NCI-H1436 treated with DMSO at 0.1 percent for 48 hours (cell line): ENCODE results near the gene RPP14.
"Not testable (repeated sequence)": the region's sequence is repeated elsewhere in the genome, so short reads cannot be mapped to it uniquely, and the experiment has no call there.

ENCODE experiments used
- DNase-seq: peaks from one replicate; lab custom pipeline; 2025; lab: John Stamatoyannopoulos, UW

RPP14 gene

GRCh38 chr3:58332575-58333188 is 26.6 kb downstream of the RPP14 start, which contains the start of gene PXK:
Gene PXK (plus strand): TSS chr3:58332892. CDS start chr3:58332989, 97 bp downstream.
- DNase-seq: no peak

DNA sequence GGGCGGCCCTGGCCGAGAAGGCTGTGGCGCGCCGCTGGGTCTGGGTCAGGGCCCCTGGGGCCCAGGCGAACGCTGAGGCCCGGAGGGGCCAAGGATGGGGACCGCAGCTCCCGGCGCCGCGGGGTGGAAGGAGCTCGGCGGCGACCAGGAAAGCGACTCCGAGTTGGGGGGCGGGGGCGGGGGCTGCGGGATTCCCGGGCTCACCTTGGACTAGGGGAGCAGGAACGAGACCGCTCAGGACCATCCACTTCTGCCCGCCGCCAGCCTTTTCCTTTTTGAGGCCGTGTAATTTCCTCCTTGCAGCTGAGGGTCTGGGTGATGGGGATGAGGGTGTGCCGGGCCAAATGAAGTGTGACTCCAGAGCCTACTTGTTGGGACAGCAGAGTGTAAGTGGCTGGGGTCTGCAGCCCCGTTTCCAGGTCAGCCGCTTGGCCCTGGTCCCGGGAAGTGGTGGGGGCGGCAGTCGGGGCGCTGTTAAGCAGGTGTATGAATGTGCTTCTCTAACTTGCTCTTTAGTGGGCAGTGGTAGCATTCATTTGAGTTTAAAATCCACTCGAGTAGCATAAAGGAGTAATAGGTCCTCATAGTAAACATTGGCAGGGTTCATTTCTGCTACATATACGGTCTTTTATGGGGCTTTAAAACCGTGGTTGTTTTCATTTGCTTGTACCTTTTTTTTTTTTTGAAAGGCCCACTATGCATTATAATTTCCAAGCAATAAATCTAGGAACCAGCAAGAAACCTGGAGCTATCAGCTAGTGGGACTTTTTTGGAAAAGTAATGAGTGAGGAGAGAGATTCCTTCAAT is 27.4 kb downstream of the RPP14 start:
- no peak for DNase-seq

GRCh38 chr3:58334013-58334321 is 27.9 kb downstream of the RPP14 start:
- DNase-seq: no peak

DNA sequence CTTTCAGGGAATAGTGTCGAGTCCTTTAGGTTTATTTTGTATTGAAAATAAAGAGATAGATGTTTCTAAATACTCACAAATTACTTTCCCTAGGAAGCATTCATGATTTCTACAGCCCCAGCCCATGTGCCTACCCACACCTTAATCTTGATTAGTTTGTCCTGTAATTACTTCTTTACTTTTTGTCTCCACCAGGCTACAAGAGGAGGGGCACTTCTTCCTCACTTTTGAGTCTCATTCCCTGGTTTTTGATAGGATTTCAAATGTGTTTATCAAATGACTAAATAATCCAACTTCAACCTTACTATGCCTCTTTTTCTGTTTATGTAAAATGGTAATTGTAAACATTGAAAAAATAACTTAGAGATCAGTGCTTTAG is 28.4 kb downstream of the RPP14 start:
- no peak for DNase-seq

DNA sequence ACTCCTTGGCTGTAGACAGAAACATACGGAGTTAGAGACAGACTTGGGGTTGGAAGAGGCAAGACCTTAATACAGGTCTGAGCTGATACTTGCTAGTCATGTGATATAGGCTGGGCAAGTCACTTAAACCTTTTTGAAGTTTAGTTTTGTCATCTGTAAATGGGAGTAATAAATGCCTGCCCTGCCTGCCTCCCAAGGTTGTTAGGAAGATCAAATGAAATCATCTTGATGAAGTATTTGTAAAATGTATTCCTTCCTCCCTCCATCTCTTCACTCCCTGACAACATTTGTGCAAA is 29.6 kb downstream of the RPP14 start:
- DNase-seq: no peak

DNA sequence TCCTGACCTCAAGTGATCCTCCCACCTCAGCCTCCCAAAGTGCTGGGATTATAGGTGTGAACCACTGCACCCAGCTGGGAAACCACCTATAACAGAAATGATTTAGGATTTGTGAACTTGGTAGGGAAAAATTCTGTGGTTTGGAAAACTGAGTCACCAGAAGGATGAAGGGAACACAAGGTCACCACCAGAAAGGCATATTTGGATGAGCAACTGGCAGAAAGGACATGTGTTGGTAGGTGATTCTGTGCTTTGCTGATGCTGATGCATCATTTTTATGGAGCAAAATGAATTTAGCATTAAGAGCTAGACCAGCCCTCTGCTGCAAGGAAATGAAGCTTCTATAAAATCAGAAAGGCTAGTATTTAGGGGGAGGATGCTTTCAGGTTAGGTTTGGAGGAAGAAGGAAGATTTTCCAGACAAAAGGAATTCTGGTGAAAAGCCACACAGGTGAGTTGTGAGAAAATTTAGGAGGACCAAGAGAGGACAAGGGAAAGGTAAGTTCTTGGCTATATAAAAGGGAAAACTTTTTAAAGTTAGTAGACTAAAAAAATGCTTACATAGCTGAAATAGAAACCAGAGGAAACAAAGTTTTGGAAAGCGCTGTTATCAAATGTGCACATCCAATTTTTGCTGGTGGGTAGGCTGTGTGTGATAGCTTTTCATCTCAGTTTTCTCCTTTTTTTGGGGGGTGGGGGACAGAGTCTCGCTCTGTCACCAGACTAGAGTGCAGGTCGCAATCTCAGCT is 30.3 kb downstream of the RPP14 start:
- no peak for DNase-seq

DNA sequence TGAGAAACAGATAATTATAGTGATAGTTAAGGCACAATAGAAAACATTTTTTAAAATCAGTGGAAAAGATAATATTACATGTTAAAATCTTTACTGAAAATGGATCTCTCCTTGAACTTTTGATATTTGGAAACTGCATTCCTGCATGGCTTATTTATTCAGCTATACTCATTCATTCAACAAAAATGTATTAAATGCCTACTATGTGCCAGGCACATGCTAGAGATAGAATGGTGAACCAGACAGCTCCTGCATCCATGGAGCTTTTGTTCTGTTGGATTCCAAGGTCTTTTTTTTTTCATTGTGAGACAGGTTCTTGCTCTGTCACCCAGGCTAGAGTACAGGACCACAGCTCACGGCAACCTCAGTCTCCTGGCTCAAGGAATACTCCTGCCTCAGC is 31.1 kb downstream of the RPP14 start:
- no peak for DNase-seq

- DNase-seq: not testable (repeated sequence)
Measured at GRCh38 chr3:58339146-58339545, 33.1 kb downstream of the RPP14 start.

DNA sequence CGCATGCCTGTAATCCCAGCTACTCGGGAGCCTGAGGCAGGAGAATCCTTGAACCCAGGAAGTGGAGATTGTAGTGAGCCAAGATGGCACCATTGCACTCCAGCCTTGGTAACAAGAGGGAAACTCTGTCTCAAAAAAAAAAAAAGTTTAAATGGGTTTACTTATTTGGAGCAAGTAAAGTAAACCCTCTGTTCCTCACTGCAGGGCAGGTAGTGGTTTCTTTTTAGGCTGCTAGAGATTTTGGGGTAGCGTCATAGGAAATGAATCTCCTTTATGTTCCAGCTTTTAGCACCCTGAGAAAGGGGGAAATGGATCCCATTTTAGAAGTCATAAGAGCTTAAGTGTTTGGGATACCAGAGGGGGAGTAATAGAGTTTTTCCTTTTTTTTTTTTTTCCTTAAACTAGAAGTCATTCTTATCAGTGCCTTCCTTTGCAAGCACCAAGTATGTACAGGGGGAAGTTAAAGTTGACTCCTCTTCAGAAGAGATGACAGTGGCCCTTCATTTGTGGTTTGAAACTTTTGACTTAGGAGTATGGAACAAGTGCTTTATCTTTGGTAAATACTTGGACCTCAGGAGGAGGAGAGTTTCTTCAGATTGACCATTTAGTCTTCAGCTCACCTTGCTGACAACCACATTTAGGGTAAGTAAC is 34.7 kb downstream of the RPP14 start:
- no peak for DNase-seq

DNA sequence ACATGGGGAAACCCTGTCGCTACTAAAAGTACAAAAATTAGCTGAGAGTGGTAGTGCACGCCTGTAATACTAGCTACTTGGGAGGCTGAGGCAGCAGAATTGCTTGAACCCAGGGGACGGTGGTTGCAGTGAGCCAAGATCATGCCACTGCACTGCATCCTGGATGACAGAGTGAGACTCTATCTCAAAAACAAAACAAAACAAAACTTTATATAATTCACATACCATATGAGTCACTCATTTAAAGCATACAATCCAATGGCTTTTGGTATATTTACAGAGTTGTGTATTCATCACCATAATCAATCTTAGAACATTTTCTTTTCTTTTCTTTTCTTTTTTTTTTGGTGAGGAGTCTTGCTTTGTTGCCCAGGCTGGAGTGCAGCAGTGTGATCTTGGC is 35.3 kb downstream of the RPP14 start:
- no peak for DNase-seq

GRCh38 chr3:58342676-58343075 is 36.6 kb downstream of the RPP14 start:
- no peak for DNase-seq

DNA sequence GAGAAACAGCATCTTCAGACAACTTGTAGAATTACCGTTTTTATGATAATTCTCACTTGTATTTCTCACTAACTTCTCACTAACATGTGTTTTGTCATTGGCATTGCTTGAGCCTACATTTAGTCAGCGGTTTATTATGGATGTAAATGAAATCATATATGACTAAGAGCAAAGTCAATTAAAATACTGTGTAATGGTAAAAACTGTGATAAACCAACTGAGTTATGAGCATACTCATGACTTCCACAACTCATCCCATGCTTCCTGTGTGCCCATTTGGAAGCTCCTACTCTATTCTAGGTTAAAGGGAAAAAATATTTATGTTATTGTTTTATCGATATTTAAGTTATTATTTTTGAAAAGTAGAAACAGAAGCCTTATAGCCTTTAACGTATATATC is 39.4 kb downstream of the RPP14 start:
- DNase-seq: no peak

GRCh38 chr3:58346368-58346767 is 40.3 kb downstream of the RPP14 start:
- no peak for DNase-seq

DNA sequence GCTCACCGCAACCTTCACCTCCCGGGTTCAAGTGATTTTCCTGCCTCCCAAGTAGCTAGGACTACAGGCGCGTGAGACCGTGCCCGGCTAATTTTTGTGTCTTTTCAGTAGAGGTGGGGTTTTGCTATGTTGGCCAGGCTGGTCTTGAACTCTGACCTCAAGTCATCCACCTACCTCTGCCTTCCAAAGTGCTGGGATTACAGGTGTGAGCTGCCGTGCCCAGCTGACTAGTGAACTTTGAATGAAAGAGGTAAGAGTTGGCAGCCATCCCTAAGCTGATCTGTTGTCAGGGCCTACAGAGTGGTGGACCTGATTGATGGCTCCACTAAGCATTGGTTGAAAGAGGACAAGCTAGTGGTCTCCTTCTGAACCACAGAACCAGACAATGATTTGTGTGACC is 41.9 kb downstream of the RPP14 start:
- no peak for DNase-seq

DNA sequence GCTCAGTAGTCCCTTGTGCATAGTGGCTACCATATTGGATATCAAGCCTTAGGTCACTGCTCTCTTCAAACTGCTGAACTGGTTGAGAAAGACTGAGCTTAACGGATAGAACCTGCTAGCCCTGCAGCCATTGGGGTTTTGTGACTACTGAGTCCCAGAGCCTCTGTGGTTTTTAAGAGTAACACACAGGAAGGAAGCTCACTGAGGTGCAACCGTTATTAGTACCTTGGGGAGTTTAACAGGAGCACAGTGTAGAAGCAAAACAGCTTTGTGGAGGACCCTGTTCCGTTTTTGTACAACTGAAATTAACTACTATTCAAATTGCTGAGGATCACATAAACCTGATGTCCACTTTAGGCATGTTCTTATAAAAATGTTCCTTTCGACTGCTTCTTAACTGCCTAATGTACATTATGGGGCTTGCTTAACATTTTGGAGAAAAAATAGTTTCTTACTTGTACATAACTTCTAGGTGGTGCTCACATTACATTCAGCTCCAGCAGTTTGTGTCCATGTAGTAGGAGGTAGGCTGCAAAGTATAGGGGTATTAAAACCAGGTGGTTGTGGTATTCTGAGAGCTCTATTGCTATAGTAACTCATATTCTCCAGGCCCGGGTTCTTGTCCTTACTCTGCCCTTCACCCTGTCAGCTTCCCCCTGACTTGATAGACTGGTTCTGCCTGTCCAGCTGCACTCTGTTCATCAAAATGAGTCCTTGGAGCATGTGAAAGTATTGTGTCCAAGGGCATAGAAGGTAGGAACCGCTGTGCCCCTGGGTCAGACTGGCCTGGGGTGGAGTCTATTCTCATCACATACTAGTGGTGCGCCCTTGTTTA is 44.0 kb downstream of the RPP14 start:
- DNase-seq: no peak

- DNase-seq: no peak
Measured at GRCh38 chr3:58350627-58351013, 44.6 kb downstream of the RPP14 start.

- no peak for DNase-seq
Measured at GRCh38 chr3:58351920-58352319, 45.9 kb downstream of the RPP14 start.

- DNase-seq: no peak
Measured at GRCh38 chr3:58352626-58353025, 46.6 kb downstream of the RPP14 start.

- no peak for DNase-seq
Measured at GRCh38 chr3:58353722-58354553, 47.9 kb downstream of the RPP14 start.

DNA sequence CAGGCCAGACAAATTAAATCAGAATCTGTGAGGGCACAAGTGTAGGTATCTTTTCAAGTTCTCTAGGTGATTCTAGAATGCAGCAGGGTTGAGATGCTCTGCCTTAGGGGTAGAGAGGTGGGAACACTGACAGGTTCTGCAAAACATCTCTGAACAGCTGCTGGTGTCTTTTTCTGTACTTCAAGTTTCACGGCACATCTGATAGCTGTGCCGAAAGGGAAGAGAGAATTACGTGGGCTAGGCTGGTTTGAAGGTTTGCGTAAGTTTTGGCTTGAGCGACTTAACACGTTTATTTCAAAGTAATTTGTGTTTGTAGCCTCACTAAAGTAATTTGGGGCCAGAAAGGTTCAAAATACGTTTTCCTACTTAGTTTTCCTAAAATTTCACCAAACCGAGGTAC is 49.1 kb downstream of the RPP14 start:
- no peak for DNase-seq

GRCh38 chr3:58356054-58356453 is 50.0 kb downstream of the RPP14 start:
- DNase-seq: no peak
